Esophagus muscularis mucosa (tissue), 4 donors: ENCODE results near the gene PPP2R3C.

Experiments used
- EP300 ChIP-seq: sonication (generic); formaldehyde crosslinking; IDR thresholded peaks from one replicate; pipeline ENCODE4 v1.6.1; 2017; ENCODE audit warnings: antibody characterized with exemption
- POLR2A ChIP-seq: fragments of 450-650 bp; IDR thresholded peaks from one replicate; pipeline ENCODE4 v1.6.1; 2017; ENCODE audit warnings: antibody characterized with exemption, moderate library complexity, mild to moderate bottlenecking, low read depth
- TF ChIP-seq, protein P1 (sequence below), 3 experiments: fragments of 200-600 bp in 2 of 3; fragments of 450-650 bp in 1 of 3; sonication (generic) in 2 of 3; IDR thresholded peaks; one replicate each; pipeline ENCODE4 v1.5.1; 2017 to 2019; ENCODE audit warnings: antibody characterized with exemption in 3 of 3, mild to moderate bottlenecking in 2 of 3, moderate library complexity in 1 of 3

GRCh38 chr14:35167496-35167895, 45.7 kb upstream of the PPP2R3C start:
- TF ChIP-seq, protein P1, sequence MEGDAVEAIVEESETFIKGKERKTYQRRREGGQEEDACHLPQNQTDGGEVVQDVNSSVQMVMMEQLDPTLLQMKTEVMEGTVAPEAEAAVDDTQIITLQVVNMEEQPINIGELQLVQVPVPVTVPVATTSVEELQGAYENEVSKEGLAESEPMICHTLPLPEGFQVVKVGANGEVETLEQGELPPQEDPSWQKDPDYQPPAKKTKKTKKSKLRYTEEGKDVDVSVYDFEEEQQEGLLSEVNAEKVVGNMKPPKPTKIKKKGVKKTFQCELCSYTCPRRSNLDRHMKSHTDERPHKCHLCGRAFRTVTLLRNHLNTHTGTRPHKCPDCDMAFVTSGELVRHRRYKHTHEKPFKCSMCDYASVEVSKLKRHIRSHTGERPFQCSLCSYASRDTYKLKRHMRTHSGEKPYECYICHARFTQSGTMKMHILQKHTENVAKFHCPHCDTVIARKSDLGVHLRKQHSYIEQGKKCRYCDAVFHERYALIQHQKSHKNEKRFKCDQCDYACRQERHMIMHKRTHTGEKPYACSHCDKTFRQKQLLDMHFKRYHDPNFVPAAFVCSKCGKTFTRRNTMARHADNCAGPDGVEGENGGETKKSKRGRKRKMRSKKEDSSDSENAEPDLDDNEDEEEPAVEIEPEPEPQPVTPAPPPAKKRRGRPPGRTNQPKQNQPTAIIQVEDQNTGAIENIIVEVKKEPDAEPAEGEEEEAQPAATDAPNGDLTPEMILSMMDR (IDR thresholded peaks at IDR 0.05), result no peak
- no peak for TF ChIP-seq EP300
- TF ChIP-seq POLR2A, result no peak
